ENCODE data around the gene TRIO. TPM values are rescaled to one million over a fixed set of nuclear protein-coding genes. Genes with fewer than 3 reads are reported as not detected.

Gene TRIO
- total and polyA plus RNA-seq, 4 donors = 23.8 to 243 (median 110) TPM

DNA sequence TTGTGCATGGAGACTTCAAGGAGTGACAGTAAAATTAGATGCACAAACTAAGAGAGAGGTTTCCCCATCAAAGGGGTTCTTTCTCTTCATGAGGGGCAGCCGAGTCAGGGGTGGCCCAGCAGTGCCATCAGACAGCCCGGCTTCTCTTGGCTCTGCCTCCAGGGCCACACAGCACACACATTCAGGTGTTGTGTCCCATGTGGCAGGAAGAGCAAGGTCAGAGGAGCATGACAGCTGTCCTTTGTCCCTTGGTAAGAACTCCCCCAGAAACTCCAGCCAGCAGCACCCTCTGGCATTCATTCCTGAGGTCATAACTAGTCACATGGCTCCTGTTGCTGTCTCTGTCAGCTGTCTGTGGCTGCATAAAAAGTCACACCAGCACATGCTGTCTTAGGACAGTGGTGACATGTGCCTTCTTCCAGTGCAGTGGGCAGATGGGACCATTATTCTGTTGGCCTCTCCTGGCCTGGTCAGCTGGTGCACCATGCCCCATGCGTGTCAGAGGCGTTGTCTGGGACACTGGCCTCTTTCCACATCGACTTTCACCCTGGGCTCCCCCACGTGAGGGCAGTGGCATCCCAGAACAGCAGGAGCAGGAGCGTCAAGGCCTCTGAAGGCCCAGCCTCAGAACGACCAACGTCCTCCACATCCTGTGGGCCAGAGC, 360.0 kb downstream of the TRIO start:
- WGBS, 2 donors = 73 to 74% methylated on average over 9 of the region's 9 CpGs
- no peak for ATAC-seq (ENCODE audit: insufficient read depth, low FRiP score)
- Histone ChIP-seq H3K27ac (ENCODE audit: low read depth in 1 of 2, low read length in 1 of 2) (no peak overlapping the region), H3K9ac (ENCODE audit: insufficient read depth in 1 of 2, low read length in 2 of 2) (no peak overlapping the region), H3K27me3 (ENCODE audit: control insufficient read depth in 3 of 3, insufficient read depth in 3 of 3, low read length in 2 of 3) (no peaks in the 10 kb centered on the region), H3K36me3 (ENCODE audit: control insufficient read depth in 4 of 4, insufficient read depth in 4 of 4, low read length in 4 of 4) (peaks cover 11 to 61% (median 29%) of the 10 kb centered on the region in 4 donors), H3K9me3 (ENCODE audit: control insufficient read depth in 4 of 4, insufficient read depth in 3 of 4, low read length in 3 of 4) (no peaks in the 10 kb centered on the region), H3K4me3 (no peak overlapping the region), H3K4me1 (ENCODE audit: control insufficient read depth in 5 of 5, insufficient read depth in 5 of 5, low read length in 5 of 5) (no peaks in the 10 kb centered on the region)
- TF ChIP-seq, protein P1, sequence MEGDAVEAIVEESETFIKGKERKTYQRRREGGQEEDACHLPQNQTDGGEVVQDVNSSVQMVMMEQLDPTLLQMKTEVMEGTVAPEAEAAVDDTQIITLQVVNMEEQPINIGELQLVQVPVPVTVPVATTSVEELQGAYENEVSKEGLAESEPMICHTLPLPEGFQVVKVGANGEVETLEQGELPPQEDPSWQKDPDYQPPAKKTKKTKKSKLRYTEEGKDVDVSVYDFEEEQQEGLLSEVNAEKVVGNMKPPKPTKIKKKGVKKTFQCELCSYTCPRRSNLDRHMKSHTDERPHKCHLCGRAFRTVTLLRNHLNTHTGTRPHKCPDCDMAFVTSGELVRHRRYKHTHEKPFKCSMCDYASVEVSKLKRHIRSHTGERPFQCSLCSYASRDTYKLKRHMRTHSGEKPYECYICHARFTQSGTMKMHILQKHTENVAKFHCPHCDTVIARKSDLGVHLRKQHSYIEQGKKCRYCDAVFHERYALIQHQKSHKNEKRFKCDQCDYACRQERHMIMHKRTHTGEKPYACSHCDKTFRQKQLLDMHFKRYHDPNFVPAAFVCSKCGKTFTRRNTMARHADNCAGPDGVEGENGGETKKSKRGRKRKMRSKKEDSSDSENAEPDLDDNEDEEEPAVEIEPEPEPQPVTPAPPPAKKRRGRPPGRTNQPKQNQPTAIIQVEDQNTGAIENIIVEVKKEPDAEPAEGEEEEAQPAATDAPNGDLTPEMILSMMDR (IDR thresholded peaks at IDR 0.05; ENCODE audit: control extremely low read depth, extremely low read depth) = no peak
- DNase-seq = no peak

DNA sequence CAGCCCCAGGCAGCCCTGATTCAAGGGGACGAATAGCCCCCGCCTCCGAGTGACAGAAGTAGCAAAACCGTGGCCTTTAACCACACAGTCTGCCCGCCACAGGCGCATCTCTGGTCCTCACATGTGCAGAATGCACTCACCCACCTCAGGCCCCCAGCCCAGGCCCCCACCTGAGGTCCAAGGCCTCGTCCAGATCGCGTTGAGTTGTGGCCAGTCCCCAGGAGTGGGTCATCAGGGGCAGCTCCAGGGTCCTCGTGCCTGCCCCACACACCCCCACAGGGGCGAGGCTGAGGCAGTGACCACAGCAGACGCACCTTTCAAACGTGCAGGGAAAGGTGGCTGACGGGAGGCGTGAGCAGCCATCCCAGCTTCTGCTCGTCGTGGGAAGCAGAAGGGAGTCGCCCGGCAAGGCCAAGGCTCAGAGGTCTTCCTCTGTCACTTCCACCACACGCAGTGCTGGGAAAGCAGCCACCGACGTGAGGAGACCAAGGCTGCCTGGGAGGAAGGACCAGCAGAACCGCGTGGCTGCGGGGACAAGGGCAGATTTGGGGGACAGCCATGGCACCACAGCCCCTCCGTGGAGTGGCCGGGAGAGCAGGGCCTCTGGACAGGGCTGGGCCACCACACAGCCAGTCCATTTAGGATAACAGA, 360.7 kb downstream of the TRIO start:
- no peaks in the 10 kb centered on the region for H3K4me1 ChIP-seq (ENCODE audit: control insufficient read depth in 5 of 5, insufficient read depth in 5 of 5, low read length in 5 of 5)
- WGBS, 2 donors = 90 to 92% methylated on average over 27 of the region's 27 CpGs
- no peak overlapping the region for H3K4me3 ChIP-seq
- TF ChIP-seq, protein P1 (IDR thresholded peaks at IDR 0.05; ENCODE audit: control extremely low read depth, extremely low read depth) = no peak
- DNase-seq (no peak), ATAC-seq (ENCODE audit: insufficient read depth, low FRiP score) (no peak)
- no peaks in the 10 kb centered on the region for H3K27me3 ChIP-seq (ENCODE audit: control insufficient read depth in 3 of 3, insufficient read depth in 3 of 3, low read length in 2 of 3)
- no peak overlapping the region for H3K27ac ChIP-seq (ENCODE audit: low read depth in 1 of 2, low read length in 1 of 2)
- H3K36me3 ChIP-seq (ENCODE audit: control insufficient read depth in 4 of 4, insufficient read depth in 4 of 4, low read length in 4 of 4) = peaks cover 12 to 54% (median 26%) of the 10 kb centered on the region in 4 donors
- no peak overlapping the region for H3K9ac ChIP-seq (ENCODE audit: insufficient read depth in 1 of 2, low read length in 2 of 2)
- no peaks in the 10 kb centered on the region for H3K9me3 ChIP-seq (ENCODE audit: control insufficient read depth in 4 of 4, insufficient read depth in 3 of 4, low read length in 3 of 4)

DNA sequence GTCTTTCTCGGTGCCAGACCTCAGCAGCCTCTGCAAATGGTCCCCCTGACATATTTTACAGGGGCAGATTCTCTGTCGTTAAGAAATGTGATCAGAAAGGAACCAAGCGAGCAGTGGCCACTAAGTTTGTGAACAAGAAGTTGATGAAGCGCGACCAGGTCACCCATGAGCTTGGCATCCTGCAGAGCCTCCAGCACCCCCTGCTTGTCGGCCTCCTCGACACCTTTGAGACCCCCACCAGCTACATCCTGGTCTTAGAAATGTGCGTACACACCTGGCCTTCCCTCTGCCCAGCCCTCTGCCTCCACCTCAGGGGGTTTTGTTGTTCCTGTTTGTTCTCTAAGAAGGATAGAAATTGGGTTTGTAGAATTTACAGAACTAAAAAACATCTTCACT, 361.2 kb downstream of the TRIO start:
- peaks cover 12 to 52% (median 25%) of the 10 kb centered on the region in 4 donors for H3K36me3 ChIP-seq (ENCODE audit: control insufficient read depth in 4 of 4, insufficient read depth in 4 of 4, low read length in 4 of 4)
- no peak overlapping the region for H3K9ac ChIP-seq (ENCODE audit: insufficient read depth in 1 of 2, low read length in 2 of 2)
- no peaks in the 10 kb centered on the region for H3K27me3 ChIP-seq (ENCODE audit: control insufficient read depth in 3 of 3, insufficient read depth in 3 of 3, low read length in 2 of 3)
- DNase-seq = no peak
- H3K4me1 ChIP-seq (ENCODE audit: control insufficient read depth in 5 of 5, insufficient read depth in 5 of 5, low read length in 5 of 5) = no peaks in the 10 kb centered on the region
- TF ChIP-seq, protein P1 (IDR thresholded peaks at IDR 0.05; ENCODE audit: control extremely low read depth, extremely low read depth) = no peak
- WGBS, 2 donors = 97% methylated on average over 8 of the region's 8 CpGs
- ATAC-seq (ENCODE audit: insufficient read depth, low FRiP score) = no peak
- H3K4me3 ChIP-seq = no peak overlapping the region
- H3K27ac ChIP-seq (ENCODE audit: low read depth in 1 of 2, low read length in 1 of 2) = no peak overlapping the region
- H3K9me3 ChIP-seq (ENCODE audit: control insufficient read depth in 4 of 4, insufficient read depth in 3 of 4, low read length in 3 of 4) = no peaks in the 10 kb centered on the region

Measured in lung (tissue), 12 donors.